Stimulated activated naive CD8-positive, alpha-beta T cell treated with anti-CD3 and anti-CD28 coated beads, Interleukin-15, Interleukin-2, amounts not matched to agents 100 ng/mL and 50 ng/mL, for 24 hours (primary cell): ENCODE measurements around the gene UNKL.

Experiments
- H3K27ac Mint-ChIP-seq: one replicate; pipeline ENCODE4 v1.8.0; 2021; ENCODE audit warnings: mild to moderate bottlenecking, mixed read lengths
- H3K27me3 Mint-ChIP-seq: one replicate; pipeline ENCODE4 v1.8.0; 2021; ENCODE audit warnings: mixed read lengths
- H3K36me3 Mint-ChIP-seq: one replicate; pipeline ENCODE4 v1.8.0; 2021; ENCODE audit warnings: low read depth, mixed read lengths
- H3K4me1 Mint-ChIP-seq: one replicate; pipeline ENCODE4 v1.8.0; 2021; ENCODE audit warnings: low read depth, mixed read lengths
- H3K4me3 Mint-ChIP-seq: one replicate; pipeline ENCODE4 v1.8.0; 2021; ENCODE audit warnings: mild to moderate bottlenecking, mixed read lengths
- H3K9me3 Mint-ChIP-seq: one replicate; pipeline ENCODE4 v1.8.0; 2021; ENCODE audit warnings: mixed read lengths

Gene UNKL

GRCh38 chr16:1385232-1385631, 29.3 kb downstream of the UNKL start:
- Mint-ChIP-seq H3K27ac (no peak overlapping the region), H3K4me3 (no peak overlapping the region), H3K4me1 (peaks cover 1% of the 10 kb centered on the region), H3K9me3 (no peaks in the 10 kb centered on the region), H3K27me3 (no peaks in the 10 kb centered on the region), H3K36me3 (peaks cover 2% of the 10 kb centered on the region)

DNA sequence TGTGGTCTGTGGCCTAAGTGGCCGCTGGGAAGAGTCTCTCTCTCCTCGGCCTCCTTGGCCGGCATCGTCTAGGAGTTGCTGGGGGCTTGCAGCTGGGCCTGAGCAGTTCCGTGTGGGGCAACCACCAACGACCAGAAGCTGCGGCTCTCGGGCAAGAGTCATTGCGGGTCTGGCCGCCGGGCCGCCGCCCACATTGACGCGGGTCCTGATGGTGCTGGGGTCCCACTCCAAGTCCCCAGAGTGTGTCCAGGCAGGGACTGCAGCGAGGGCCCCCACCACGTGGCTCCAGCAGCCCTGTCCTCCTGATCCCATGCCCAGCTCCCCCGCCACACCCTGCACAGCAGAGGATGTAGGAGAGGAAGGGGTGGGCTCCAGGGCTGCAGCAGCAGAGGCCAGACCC, 30.9 kb downstream of the UNKL start:
- Mint-ChIP-seq H3K4me3 (no peak overlapping the region), H3K9me3 (no peaks in the 10 kb centered on the region), H3K27me3 (no peaks in the 10 kb centered on the region), H3K4me1 (peaks cover 10% of the 10 kb centered on the region), H3K36me3 (no peaks in the 10 kb centered on the region), H3K27ac (no peak overlapping the region)

DNA sequence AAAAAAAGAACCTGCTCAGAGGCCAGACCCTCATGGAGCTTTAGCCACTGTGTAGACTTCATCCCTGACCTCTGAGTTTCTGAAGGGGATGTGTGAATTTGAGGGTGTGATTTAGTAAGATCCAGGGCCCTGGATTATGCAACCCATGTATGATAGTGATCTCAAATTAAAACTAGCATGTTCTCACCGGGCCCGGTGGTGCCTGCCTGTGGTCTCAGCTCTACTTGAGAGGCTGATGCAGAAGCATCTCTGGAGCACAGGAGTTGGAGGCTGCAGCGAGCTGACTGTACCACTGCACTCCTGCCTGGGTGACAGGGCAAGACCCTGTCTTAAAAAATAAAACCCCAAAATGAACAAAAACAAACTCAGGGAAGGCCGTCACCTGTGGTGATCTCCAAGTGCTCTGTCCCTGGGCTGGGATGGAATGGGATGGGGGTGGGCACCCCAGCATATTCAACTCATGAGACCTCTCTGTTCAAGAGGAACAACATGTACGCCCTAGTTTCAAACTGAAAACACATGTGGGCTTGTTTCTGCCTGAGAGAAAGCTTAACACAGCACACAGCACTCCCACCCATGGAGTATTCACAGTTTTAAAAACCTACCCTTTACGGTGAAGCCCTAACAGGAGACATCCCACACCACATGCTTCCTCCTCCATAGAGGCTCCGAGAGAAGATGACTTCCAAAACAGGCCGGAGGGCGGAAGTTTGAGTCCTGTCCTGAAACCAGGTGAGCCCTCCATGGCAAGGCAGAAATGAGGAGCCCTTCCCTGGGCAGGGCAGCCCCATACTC, 32.7 kb downstream of the UNKL start:
- H3K4me1 Mint-ChIP-seq: peaks cover 21% of the 10 kb centered on the region
- H3K9me3 Mint-ChIP-seq: no peaks in the 10 kb centered on the region
- H3K36me3 Mint-ChIP-seq: no peaks in the 10 kb centered on the region
- no peak overlapping the region for H3K27ac Mint-ChIP-seq
- no peak overlapping the region for H3K4me3 Mint-ChIP-seq
- H3K27me3 Mint-ChIP-seq: no peaks in the 10 kb centered on the region

GRCh38 chr16:1380195-1380594, 34.3 kb downstream of the UNKL start:
- peak overlapping the region; percentile 84 for H3K27ac Mint-ChIP-seq
- peaks cover 4% of the 10 kb centered on the region for H3K36me3 Mint-ChIP-seq
- peaks cover 21% of the 10 kb centered on the region for H3K4me1 Mint-ChIP-seq
- H3K27me3 Mint-ChIP-seq: no peaks in the 10 kb centered on the region
- H3K4me3 Mint-ChIP-seq: peak overlapping the region; percentile 73
- H3K9me3 Mint-ChIP-seq: no peaks in the 10 kb centered on the region

DNA sequence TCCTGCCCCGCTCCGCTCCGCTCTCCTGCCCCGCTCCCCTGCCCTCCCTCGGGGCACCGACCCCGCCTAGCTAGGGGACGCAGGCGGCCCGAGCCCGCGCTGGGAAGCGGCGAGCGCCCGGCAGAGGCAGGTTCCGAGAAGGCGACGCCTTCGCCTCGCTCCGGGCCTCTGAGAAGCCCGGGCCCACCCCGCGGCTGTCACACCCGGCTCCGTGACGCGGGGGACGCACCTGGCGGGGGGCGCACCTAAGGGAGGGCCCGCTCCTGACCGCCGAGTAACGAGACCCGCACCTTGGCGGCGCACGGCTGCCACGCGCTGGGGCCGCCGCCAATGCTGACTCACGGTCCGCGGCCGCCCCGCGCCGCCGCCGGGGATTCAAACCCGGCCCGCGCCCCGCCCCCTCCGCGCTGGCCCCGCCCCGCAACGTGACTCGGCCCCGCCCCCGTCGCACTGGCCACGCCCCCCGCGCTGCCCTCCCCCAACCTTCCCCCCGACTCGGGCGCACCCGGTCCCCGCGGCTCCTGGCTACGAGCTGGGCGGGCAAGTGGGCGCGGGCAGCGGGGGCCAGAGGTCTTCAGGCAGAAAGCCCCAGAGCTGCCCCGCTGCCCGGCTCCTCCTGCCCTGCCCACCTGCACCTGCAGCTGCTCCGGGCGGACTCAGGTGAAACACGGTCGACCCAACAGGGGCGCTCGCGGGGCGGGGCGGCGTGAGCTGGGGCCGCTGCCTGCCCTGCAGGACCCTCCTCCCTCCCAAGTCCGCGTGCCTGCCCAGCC, 35.0 kb downstream of the UNKL start:
- Mint-ChIP-seq H3K4me1 (peaks cover 21% of the 10 kb centered on the region), H3K4me3 (peak overlapping the region; percentile 89), H3K27ac (peak overlapping the region; percentile 84), H3K27me3 (no peaks in the 10 kb centered on the region), H3K36me3 (peaks cover 4% of the 10 kb centered on the region), H3K9me3 (no peaks in the 10 kb centered on the region)

- Mint-ChIP-seq H3K4me1 (peaks cover 21% of the 10 kb centered on the region), H3K4me3 (peak overlapping the region; percentile 89), H3K9me3 (no peaks in the 10 kb centered on the region), H3K27ac (peak overlapping the region; percentile 88), H3K36me3 (peaks cover 4% of the 10 kb centered on the region), H3K27me3 (no peaks in the 10 kb centered on the region)
These were observed 35.6 kb downstream of the UNKL start for GRCh38 chr16:1378804-1379303.

DNA sequence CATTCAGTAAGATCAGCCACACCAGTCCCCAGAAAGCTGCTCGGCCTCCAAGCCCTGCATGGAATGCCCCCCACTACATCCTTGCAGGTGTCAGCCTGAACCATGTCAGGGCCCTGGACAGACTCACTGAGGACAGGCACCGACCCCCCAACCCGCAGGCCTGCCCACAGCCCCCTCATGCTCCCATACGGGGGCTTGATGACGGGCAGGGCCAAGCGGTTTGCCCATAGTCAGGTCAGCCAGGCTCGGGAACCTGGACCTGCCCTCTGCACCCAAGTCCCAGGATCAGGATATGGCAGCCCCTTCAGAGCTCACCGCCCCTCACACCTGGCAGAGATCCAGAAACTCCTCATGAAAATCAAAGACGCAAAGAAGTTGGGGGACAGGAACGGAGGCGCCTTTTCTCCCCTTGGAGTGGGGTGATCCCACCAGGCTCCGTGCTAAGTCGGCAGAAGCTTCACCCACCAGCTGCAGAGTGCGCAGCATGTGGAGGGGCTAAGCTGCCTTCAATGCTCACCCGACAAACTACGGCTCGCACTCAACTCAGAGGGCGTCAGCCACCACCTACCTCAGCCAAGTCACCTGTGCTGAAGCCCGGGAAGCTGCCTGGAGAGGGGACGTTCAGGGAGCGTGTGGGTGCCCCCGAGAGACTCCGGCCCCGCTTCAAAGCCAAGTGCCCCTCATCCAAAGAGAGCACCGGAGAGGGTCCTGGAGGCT, 36.3 kb downstream of the UNKL start:
- Mint-ChIP-seq H3K27me3 (no peaks in the 10 kb centered on the region), H3K27ac (peak overlapping the region; percentile 88), H3K9me3 (no peaks in the 10 kb centered on the region), H3K36me3 (peaks cover 4% of the 10 kb centered on the region), H3K4me1 (peaks cover 21% of the 10 kb centered on the region), H3K4me3 (peak overlapping the region; percentile 89)

GRCh38 chr16:1377406-1378010, 37.0 kb downstream of the UNKL start:
- Mint-ChIP-seq H3K4me1 (peaks cover 21% of the 10 kb centered on the region), H3K27ac (peak overlapping the region; percentile 88), H3K4me3 (peak overlapping the region; percentile 89), H3K9me3 (no peaks in the 10 kb centered on the region), H3K27me3 (no peaks in the 10 kb centered on the region), H3K36me3 (peaks cover 4% of the 10 kb centered on the region)

DNA sequence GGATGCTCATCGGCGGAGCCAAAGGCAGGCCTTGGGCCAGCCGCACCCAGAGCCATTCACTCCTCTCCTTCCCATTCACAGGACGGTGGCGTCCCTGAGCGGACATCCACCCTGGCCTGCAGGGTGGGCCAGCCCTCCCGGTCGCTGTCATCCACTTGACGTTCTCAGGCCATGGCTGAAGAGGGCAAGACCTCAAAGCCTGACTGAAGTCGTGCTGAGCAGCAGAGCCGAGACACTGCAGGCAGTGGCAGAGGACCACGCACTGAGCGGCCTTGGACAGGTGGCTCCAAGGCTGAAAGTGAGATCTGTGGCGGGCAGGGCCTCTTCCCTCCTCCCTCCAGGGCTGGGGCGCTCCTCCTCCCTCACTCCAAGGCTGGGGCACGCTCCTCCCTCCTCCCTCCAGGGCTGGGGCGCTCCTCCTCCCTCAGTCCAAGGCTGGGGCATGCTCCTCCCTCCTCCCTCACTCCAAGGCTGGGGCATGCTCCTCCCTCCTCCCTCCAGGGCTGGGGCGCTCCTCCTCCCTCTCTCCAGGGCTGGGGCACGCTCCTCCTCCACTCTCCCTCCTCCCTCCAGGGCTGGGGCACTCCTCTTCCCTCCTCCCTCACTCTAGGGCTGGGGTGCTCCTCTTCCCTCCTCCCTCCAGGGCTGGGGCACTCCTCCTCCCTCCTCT, 38.6 kb downstream of the UNKL start:
- no peak overlapping the region for H3K4me3 Mint-ChIP-seq

DNA sequence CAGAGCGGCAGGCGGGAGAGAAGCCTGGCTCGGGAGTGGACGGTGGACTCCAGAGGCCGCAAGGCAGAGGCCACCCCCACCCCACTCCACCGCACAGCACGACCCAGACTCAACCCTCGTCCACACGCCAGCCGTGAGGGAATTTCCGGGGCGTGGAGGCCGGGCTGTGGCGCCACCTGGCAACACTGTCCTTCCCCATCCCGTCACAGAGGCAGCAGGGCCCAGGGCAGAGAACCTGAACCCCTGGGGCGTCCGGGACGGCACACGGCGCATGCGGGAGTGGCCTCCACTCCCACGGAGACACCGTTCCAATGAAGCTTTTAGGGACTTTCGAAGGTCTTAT, 39.2 kb downstream of the UNKL start:
- Mint-ChIP-seq H3K4me3 (no peak overlapping the region), H3K27me3 (no peaks in the 10 kb centered on the region), H3K27ac (no peak overlapping the region), H3K9me3 (no peaks in the 10 kb centered on the region), H3K4me1 (peaks cover 20% of the 10 kb centered on the region), H3K36me3 (peaks cover 4% of the 10 kb centered on the region)

More for the DNA sequence above, 38.6 kb downstream of the UNKL start:
- H3K27ac Mint-ChIP-seq: no peak overlapping the region
- H3K4me1 Mint-ChIP-seq: peaks cover 21% of the 10 kb centered on the region
- H3K9me3 Mint-ChIP-seq: no peaks in the 10 kb centered on the region
- peaks cover 4% of the 10 kb centered on the region for H3K36me3 Mint-ChIP-seq
- H3K27me3 Mint-ChIP-seq: no peaks in the 10 kb centered on the region

DNA sequence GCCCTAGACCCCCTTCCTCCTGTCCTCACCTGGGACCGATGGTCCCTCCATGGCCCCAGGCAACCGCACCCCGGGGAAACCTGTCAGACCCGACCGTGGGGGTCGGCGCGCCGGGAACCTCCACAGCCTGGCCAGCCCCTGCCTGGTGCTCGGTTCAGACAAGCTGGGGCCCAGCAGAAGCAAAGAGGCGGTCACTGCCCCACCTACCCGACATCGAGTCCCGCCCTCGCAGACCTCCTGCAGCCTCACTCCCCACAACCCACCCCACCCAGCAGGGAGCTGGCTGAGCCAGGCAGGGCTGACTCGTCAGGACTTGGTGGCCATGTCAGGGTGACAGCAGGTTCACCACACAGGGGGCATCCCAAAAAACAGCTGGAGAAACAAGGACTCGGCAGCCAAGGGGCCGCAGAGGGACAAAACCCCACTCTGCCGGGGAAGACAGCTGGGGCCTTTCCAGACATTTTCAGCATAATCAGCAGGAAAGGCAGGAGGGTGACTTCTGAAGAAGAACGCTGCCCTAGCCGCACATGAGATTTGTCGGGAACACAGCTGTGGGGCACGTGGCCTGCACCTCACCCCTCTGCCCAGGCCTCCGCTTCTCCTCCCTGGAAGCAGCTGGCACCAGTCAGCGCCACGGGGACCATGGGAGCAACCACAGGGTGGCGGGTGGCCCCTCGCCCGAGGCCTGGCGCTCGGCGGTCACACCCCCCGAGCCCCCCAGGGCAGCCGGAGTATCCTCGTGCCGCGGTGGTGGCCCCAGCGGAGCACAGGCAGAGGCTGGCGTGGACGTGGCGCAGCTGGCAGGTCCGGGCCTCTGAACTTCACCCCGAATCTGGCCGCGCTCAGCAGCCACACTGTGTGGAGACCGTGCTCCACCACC, 39.8 kb downstream of the UNKL start:
- no peaks in the 10 kb centered on the region for H3K27me3 Mint-ChIP-seq
- peaks cover 15% of the 10 kb centered on the region for H3K4me1 Mint-ChIP-seq
- H3K9me3 Mint-ChIP-seq: no peaks in the 10 kb centered on the region
- no peak overlapping the region for H3K4me3 Mint-ChIP-seq
- peaks cover 4% of the 10 kb centered on the region for H3K36me3 Mint-ChIP-seq
- H3K27ac Mint-ChIP-seq: no peak overlapping the region

DNA sequence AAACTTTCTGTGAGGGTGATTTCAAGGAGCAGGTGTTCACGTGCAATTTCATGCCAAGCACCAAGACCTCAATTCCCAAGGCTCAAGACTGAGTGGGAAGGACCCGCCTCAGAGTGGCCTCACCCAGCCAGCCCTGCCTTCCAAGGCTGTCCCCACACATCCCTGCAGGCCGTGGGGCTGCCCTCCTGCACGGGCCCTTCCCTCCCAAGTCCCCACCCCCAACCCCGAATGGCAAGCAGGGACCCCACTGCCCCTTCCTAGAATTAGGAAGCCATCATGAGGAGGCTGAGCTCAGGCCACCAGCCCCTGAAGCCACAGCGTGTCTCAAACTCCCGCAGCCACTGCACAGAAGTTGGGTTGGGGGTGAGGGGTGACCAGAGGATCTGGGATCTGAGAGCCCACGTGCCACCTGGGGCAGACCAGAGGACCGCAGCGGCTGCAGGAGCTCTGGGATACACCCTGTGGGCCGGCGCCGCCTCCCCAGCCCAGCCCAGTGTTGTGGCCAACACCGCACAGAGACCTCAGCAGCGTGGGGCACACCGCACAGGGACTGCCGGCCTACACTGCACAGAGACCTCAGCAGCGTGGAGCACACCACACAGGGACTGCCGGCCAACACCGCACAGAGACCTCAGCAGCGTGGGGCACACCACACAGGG, 42.1 kb downstream of the UNKL start:
- Mint-ChIP-seq H3K27ac (no peak overlapping the region), H3K4me3 (no peak overlapping the region), H3K27me3 (no peaks in the 10 kb centered on the region), H3K4me1 (no peaks in the 10 kb centered on the region), H3K9me3 (no peaks in the 10 kb centered on the region), H3K36me3 (peaks cover 4% of the 10 kb centered on the region)
